GM21717 (cell line): ENCODE results near the gene EFCAB11.

Experiments
- ATAC-seq: cut with Tn5 transposase; IDR thresholded peaks from one replicate; pipeline ENCODE4 v1.9.1; 2021; ENCODE audit warnings: mild to moderate bottlenecking, moderate library complexity; ENCODE audit not compliant: unreplicated experiment

EFCAB11 gene, protein sequence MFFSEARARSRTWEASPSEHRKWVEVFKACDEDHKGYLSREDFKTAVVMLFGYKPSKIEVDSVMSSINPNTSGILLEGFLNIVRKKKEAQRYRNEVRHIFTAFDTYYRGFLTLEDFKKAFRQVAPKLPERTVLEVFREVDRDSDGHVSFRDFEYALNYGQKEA

DNA sequence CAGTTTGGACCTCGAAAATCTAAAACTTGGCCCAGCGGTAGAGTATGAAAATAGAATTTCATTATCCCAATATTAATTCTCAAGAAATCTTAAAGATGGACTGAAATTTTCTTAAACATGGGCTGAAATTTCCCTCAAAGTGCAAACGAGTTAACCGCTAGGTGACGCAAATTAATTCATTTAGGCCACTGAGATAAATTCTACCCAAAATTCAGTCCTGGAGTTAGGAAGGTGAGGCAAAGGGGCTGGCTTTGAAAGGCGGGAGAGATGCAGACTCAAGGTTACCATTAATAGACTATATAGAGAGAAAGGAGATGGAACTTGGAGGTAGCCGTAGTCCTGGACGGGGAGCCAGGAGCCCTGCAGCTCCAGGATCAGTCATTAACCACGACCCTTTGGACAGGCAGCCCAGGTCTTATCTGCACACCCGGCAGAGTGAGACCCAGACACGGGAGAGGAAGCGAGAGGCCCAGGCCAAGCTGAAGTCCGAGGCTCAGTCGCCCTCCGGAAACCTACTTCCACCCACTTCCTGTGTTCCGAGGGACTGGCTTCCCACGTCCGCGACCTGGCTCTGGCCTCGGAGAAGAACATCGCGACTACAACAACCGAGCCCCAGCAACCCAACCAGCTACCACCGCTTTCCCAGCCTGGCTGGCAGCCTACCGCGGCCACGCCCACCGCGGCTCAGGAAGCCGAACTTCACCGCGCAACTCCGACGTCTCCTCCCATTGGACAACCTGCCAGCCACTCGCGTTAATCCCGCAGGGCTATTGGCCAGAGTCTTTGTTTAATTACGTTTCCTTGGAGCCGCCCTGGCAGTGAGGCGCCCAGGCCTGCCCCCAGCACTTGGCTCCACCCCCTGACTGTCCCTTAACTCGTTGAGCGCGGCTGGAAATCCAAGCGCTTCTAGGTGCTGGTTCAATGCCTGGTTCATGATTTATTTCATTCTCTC is at the start of gene EFCAB11:
Gene EFCAB11 (minus strand): TSS at position 661 of the 952 bp plus-strand sequence. CDS start 70 bp downstream, at position 591.
- ATAC-seq, result peak; percentile 84

DNA sequence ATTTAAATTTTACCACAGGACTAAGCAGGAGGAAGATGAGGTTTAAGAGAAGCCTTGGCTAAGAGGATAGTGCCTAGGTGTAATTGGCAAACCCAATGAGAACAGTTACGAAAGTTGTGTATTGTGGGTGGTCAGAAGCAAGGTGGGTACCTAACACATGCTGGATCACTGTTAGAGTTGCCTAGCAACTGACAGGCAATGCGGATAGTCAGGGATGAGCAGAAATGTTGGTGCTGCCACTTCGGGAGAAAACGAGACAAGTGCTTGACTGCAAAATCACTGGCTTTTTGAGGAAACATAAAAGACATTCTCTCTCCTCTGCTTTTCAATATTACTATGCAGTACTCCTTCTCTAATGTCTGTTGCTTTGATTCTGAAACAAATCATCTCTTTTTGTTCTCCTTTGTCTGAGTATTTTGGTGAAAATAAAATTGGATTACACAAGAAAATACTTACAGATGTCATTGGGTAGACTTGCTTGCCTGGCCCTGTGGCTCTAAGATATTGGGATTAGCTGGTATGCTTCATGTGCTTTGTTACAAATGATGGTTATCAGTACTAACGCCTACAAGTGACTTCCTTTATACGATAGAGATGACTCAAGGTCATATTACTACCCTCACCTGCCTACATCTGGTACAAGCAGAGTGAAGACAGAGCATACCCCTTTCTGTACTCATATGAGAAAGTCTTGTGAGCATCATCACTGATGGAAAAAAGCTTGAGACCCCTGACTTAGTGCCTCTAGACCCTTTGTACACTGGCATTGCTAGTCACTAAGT is 49.2 kb upstream of the EFCAB11 start:
- no peak for ATAC-seq

DNA sequence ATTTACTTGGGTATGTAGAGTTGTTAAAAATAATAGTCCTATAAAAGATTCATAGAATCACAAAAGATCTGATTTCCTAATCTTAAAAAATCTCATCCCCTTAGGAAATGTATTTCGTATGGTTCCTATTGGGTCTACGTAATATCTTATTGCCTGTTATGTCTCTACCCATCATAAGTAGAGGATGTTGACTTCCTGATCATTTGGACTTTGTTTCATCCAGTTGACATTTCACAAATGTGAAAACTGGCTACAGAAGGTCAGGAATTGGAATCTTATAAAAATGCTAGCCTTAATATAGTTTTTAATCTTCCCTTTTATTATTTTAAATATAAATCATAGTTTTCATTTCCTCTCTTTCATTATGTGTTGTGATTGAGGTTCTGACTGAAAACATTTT is 46.4 kb upstream of the EFCAB11 start:
- ATAC-seq, result no peak

DNA sequence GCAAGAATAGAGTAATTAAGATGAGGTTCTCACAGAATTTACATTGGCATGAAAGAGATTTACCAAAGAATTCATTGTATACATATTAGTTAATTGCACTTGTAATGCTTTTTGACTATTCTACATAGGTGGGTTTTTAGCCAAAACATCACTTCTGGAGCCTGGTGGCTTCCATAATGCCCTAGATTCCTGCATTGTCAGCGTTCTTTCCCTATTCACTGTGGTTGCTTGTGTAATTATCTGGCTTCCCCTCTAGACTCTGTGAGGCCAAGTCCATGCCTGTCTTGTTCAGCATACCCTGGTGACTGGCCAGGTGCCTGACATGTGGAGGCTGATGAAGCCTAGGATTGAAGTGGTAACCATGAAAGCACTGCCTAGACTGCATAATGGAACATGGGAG is 42.4 kb upstream of the EFCAB11 start:
- ATAC-seq, result no peak

DNA sequence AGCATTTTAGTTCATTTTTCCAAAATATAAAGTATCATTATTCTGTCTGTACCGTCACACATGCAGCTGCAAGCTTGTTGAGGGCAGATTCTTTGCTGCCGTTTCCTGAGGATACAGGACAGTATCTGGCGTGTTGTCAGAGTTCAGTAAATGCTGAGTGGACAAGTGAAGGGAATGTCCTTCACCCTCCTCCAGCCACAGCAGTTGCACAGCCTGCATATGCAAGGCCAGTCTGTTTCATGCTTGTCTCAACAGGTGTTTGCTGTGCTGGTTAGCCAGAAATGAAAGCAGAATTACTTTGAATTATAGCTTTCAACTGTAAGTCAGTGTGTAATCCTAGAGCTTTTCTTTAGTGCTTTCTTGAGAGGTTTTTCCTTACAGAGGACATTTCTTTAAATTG is 37.7 kb upstream of the EFCAB11 start:
- no peak for ATAC-seq

DNA sequence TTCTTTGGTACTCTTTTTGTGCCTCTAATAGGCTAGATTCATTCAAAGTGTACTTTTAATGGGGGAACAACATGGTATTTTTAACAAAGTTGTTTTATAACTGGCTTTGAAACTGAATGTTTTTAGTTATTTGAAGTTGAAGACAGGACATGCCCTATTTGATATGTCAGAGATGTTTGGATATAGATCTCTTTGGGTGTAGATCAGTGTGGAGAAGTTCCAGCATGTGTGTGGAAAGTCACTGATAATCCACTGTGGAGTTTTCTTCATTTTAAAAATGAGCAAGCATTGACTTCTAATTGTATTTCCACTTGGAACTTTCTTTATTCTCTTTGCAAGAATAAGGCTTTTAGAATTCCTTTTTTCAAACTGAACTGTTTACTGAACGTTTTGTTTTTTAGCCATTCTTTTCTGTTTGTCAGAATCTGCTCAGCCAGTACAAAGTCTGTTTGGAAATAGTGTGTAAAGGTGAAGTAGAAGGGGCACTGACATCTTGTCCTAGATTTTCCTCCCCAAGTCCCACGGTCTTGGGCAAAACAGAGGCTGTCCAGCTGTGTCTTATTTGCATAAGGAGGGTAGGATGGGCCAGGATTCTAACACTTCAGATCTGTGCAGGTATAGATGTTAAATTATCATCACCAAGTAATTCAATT is 36.2 kb upstream of the EFCAB11 start:
- no peak for ATAC-seq

DNA sequence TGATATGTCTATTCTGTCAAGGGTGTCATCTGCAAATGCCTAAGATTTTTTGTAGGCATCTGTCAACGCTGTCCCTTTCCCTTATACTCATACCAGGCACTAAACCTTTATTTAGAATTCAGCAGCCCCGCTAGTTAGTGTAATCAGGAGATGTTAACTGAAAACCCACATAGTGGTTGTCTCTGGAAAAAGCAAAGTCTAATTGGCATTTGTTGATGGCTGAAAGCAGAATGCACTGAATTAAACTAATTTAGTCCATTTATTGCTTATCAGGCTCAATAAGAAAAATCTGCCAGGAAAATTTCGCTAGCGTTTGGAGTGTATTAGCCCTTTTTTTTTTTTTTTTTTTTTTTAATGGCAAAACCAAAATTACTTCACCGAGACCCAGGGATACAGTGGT is 35.7 kb upstream of the EFCAB11 start:
- ATAC-seq, result no peak

DNA sequence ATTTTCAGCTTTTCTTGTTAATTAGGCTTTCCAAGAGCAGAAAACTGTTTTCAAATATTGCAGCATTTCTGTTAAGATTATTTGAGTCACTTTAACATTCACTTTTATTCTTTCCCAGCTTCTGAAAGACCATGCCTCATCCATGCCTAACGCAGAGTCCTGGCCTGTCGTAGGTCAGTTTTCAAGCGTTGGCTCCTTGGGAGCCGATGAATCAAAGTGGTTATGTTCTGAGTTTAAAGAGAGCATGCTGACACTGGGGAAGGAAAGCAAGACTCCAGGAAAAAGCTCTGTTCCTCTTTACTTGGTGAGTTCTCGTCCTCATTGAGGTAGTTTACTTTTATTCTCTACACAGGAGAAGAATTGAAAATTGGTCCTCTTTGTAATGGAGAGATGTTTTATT is 34.3 kb upstream of the EFCAB11 start:
- no peak for ATAC-seq

DNA sequence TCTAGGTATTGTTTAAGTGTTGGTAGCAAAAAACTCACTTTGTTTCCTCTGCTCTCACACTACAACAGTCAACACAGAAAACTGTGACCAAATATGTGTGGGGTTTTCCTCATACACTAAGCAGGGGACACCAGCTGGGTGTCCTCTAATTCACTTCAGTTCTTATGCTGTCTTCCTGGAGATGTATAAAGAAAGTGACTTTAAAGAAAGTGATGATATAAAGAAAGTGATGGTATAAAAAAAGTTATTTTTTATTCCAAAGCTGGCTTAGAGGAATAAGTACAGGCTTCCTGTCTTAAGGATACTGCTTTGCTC is 32.6 kb upstream of the EFCAB11 start:
- no peak for ATAC-seq

DNA sequence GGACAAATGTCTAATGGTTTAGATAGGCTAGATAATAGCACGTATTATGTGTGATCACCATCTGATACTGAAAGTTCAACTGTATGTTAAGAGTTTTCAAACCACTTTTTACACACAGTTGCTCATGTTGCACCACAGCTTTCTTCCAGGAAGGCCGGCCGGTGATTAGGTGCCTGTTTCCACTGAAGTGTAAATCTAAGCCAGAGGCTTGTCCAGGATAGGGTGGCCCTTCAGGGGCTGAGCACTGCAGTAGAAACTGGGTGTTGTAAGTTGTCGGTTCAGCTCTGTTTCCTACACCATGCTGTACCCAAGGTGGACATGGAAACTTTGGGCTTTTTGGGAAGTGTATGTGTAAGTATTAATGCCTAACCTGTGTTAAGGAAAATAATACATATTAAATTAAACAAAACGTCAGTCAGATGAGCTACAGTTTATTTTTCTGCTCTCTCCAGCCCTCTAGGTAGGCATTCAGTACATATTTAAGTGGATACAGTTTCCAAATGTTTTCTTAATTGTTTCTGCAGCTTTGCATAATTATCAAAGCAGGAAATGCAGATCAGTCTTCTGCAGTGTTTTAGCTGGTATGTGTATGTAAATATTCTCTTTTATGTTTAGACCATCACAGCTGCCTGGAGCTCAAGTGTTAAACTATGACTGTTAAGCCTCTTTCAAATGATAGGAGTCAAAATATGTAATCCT is 32.1 kb upstream of the EFCAB11 start:
- ATAC-seq, result no peak

DNA sequence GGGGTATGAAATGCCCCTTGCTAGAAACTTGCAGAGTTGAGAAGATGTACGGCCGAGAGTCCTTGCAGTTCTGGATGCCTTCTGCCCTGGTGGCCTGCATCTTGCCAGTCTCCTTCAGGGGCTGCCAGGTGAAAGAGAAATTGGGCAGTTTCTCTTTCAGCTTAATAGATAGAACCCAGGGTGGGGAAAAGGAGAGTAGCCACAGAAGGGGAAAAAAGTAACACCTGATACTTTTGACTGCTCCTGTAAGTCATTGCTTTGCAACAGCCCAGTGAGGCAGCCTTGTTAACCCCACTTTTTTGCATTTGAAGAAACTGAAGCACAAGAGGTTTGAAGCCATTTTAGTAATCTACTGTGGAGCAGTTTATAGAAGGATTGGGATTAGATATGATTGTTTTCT is 28.8 kb upstream of the EFCAB11 start:
- ATAC-seq, result no peak

DNA sequence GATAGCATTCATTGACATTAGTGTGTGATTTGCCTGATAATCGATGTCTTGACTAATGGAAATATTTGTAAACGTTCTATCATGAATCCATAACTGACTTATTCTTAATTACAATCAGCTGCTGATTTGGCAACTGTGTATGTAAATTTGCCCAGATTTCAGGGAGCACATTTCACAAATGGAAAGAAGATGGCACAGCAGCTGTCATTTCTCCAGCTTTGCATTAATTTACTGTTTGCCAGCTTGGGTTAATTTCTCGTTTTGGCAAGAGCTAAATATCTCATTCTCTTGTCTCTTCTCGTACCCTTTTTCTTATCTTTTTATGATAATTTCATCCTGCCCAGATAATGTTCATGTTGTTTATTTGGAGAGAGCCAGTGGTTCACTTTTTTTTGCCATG is 24.1 kb upstream of the EFCAB11 start:
- ATAC-seq, result no peak

DNA sequence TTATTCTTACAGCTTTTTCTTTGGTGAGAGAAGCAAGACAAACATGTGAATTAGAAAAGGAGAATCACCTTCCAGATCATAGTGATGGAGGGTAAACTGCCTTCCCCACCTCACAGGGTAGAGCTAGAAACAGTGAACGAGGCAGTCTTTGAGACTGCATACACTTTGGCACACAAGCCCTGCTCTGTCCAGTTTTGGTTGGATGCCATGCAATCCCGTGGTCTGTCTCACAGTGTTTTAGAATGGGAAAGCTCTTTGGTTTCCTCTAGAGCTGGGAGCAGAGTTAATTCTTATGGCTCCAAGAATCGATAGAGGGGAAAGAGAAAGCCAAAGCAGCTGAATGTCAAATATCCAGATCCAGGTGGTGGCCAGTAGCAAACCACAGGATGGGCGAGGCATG is 23.1 kb upstream of the EFCAB11 start:
- no peak for ATAC-seq

DNA sequence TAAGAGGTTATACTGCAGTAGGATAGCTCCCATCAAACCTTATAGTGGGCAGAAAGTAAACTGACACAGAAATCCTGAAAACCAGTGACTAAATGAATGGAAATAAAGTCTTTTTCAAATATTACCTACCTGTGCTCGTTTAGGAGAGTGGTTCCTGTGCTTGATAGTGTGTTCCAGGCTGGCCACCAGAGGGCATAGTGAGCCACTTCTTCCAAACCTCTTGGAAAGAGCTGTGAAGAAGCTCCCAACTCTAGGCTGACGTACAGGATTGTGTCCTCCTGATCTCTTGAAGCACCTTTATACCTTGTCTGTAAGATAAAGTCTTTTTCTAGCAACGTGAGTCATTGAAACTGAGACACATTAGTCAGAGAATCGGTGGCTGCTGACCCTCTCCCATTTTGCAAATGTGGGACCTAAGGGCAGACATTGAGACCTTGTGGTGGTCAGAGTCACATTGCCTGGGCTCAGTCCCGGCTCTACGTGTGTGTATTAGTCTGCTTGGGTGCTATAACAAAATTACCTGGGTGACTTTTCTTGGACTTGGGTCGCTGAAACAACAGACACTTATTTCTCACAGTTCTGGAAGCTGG is 18.8 kb upstream of the EFCAB11 start:
- ATAC-seq, result no peak

DNA sequence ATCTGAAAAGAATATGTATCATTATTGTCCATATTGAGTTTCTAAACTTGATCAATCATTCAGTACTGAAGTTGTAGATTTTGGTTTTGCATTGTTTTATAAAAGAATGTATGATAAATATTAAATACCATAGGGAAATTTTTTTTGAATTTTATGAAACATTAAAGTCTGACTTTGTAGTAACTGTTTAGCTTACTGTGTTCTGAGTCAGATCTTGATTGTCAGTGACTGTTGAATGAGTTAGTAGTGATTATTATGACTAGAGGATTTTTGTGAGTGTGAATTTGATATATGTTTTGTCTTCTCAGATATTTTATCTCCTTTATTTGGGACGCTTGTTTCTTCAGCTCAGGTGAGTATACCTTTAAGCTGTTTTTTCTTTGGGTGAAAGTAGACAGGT is 11.3 kb upstream of the EFCAB11 start:
- ATAC-seq, result no peak

DNA sequence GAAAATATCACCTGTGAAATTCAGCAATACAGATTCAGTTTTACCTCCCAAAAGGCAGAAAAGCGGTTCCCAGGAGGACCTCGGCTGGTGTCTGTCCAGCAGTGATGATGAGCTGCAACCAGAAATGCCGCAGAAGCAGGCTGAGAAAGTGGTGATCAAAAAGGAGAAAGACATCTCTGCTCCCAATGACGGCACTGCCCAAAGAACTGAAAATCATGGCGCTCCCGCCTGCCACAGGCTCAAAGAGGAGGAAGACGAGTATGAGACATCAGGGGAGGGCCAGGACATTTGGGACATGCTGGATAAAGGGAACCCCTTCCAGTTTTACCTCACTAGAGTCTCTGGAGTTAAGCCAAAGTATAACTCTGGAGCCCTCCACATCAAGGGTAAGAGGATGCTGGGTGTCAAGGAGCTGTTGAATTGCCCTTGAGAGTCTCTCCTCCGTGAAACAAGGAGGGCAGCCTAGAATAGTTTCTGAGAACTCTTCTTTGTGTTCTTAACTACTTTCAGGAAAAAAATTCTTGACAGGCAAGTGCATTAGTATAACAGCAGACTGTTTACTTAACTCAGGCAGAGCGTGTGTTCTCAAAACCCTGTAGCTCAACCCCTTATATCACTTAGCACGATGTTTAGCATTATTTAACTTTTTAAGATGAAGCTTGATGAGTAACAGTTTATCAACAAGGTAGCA is 8.9 kb upstream of the EFCAB11 start:
- ATAC-seq, result no peak

DNA sequence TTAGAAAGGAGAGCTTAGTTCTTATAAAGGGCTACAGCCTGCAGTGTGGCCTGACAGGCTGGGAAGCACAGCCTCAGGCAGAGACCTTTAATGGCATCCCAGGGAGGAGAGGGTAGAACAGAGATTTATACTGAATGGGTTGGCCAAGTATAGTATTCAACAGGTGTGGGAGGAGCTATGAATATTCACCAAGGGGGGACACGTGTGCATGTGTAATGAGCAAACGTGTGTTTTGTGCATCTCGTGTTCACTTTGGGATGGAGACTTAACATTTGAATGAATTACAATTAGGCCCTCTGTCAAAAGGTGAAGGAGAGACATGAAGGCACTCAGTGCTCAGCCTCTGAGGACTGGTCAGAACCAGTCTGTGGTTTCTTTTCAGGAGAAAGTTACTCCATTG is 6.4 kb upstream of the EFCAB11 start:
- no peak for ATAC-seq

DNA sequence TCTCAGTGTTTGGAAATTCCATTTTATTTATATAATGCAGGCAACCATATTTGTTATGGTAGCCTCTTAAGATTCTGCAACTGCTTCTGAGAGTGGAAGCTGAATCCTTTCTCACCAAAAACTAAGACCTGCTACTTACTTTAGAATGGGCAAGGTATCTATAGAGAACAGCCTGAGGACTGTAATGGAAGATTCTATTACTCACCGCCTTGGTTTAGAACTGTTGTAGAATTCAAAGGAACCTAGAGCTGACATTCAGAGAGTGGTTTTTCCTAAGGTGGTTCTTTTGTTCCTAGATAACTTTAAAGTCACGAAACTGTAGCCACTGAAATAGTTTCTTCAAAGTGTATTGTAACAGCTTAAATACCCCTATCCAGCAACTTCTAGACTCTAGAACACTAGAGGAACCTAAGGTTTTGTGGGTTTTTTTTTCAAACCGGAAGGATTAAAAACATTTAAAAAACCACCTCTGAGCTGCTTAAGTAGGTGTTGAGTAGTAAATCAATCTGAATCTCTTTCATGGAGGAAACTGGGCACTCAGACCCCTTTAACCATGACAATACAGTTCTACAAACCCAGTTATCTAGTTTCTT is 5.4 kb upstream of the EFCAB11 start:
- no peak for ATAC-seq

DNA sequence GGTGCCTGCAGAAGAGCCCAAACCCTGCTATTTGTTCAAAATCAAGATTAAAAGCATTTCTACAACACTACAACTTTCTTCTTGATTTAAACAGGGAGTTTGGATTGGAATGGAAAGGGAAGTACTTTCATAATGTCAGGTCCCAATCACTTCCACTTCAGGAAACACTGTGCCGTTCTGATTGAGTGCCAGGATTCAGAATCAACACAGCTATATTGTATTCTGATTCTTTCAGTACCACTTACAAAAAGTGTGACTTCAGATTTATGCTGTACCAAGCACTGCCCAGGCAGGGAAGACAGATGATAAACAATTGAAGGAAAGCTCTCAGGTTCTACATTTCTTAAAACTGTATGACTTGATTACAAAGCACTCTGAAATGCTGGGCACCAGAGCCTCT is 4.4 kb upstream of the EFCAB11 start:
- ATAC-seq, result no peak
